ENCODE measurements around the gene FBXO31.

DNA sequence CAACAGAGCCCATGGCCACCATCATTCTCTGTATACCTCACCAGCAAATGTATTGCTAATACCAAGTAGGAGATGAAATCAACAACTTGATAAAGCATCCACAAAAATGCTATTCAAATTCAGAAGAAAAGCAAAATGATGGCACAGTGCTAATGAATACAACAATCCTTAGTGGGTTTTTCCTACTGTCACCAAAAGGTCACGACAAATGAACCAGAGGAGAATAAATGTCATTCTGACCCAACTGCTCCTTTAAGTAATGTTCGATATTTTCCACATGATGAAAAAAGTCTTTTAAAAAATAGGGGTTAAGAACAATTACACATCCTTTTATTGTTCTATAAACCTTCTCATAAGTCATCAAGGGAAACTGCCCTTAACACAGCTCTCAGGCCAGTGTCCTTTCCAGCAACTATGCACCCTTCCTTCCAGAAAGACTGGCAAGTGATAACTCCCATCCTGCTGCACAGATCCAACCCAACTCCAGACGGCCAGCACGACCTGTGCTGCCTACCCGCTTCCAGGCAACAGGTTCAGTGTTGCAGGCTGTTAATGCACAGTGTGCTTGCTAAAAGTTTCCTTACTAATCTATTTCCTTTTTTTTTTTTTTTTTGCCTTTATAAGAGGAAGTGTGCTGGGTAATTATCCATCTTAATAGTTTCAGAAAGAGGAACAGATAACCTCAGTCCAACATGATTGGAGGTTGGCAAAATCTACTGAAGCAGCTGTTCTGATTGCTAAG, 15.4 kb downstream of the FBXO31 start:
- TF ChIP-seq POLR2AphosphoS5 (IDR thresholded peaks at IDR 0.05; ENCODE audit: low read depth, low read length) (no peak), TAF1 (IDR thresholded peaks at IDR 0.05; ENCODE audit: borderline replicate concordance, low read depth, low read length) (no peak)

Data from GM12892 (cell line).